Neural progenitor cell (in vitro differentiated cells): ENCODE measurements around the gene RHCG.

Experiments used
- EZH2 ChIP-seq: fragments of 200-600 bp; sonication (generic); IDR thresholded peaks from 2 replicates; pipeline ENCODE4 v1.6.1; 2017; ENCODE audit warnings: antibody characterized with exemption, mild to moderate bottlenecking, moderate library complexity
- EZH2phosphoT487 ChIP-seq: fragments of 200-600 bp; sonication (generic); IDR thresholded peaks from 2 replicates; pipeline ENCODE4 v1.6.1; 2017; ENCODE audit warnings: antibody characterized with exemption
- TF ChIP-seq, protein P1 (sequence below): fragments of 200-600 bp; sonication (generic); IDR thresholded peaks from 2 replicates; pipeline ENCODE4 v1.5.1; 2017; ENCODE audit warnings: antibody characterized with exemption, mild to moderate bottlenecking

DNA sequence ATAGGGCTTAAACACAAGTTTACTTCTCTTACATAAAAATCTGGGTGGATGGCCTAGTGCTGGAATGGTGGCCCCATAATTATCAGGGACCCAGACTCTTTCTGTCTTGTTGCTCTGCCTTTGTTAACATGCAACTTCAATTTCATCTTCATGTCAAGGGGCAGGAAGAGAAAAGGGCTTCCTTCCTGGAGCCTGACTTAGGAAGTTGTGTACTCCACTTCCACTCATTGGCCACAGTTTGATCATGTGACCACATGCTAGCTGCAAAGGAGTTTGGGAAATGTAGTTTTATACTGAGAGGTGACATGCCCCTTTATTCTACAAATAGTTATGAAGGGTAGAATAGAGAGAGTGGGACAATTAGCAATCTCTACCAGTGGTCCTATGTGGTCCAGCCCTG, 39.3 kb downstream of the RHCG start:
- TF ChIP-seq, protein P1, sequence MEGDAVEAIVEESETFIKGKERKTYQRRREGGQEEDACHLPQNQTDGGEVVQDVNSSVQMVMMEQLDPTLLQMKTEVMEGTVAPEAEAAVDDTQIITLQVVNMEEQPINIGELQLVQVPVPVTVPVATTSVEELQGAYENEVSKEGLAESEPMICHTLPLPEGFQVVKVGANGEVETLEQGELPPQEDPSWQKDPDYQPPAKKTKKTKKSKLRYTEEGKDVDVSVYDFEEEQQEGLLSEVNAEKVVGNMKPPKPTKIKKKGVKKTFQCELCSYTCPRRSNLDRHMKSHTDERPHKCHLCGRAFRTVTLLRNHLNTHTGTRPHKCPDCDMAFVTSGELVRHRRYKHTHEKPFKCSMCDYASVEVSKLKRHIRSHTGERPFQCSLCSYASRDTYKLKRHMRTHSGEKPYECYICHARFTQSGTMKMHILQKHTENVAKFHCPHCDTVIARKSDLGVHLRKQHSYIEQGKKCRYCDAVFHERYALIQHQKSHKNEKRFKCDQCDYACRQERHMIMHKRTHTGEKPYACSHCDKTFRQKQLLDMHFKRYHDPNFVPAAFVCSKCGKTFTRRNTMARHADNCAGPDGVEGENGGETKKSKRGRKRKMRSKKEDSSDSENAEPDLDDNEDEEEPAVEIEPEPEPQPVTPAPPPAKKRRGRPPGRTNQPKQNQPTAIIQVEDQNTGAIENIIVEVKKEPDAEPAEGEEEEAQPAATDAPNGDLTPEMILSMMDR, result no peak
- TF ChIP-seq EZH2, result no peak
- no peak for TF ChIP-seq EZH2phosphoT487
